Fibroblast of skin of scalp (primary cell): ENCODE data around the gene BCAP29.
"Not testable (repeated sequence)": the region's sequence is repeated elsewhere in the genome, so short reads cannot be mapped to it uniquely, and the experiment has no call there.

ENCODE experiments used
- DNase-seq: peaks from one replicate; pipeline ENCODE4 v3.0.0-alpha.2; 2013

Gene BCAP29

GRCh38 chr7:107627002-107627401 is 47.0 kb downstream of the BCAP29 start:
- no peak for DNase-seq

GRCh38 chr7:107628461-107629064 is 48.5 kb downstream of the BCAP29 start:
- DNase-seq = no peak

GRCh38 chr7:107630342-107630741 is 50.3 kb downstream of the BCAP29 start:
- no peak for DNase-seq

GRCh38 chr7:107631588-107632491 is 51.8 kb downstream of the BCAP29 start:
- DNase-seq = no peak

GRCh38 chr7:107632492-107632865 is 52.4 kb downstream of the BCAP29 start:
- DNase-seq = no peak

- DNase-seq = no peak
Measured at GRCh38 chr7:107638594-107638993, 58.5 kb downstream of the BCAP29 start.

GRCh38 chr7:107639070-107639469 is 59.0 kb downstream of the BCAP29 start:
- not testable (repeated sequence) for DNase-seq

- no peak for DNase-seq
Measured at GRCh38 chr7:107641676-107642075, 61.6 kb downstream of the BCAP29 start.

GRCh38 chr7:107642501-107642900 is 62.5 kb downstream of the BCAP29 start:
- DNase-seq = no peak

GRCh38 chr7:107643407-107643806 is 63.4 kb downstream of the BCAP29 start:
- peak; percentile 69 for DNase-seq

GRCh38 chr7:107643938-107644308 is 63.9 kb downstream of the BCAP29 start:
- no peak for DNase-seq

- no peak for DNase-seq
Measured at GRCh38 chr7:107644309-107644974, 64.4 kb downstream of the BCAP29 start.

- no peak for DNase-seq
Measured at GRCh38 chr7:107652642-107653041, 72.6 kb downstream of the BCAP29 start.

- DNase-seq = no peak
Measured at GRCh38 chr7:107658467-107658866, 78.4 kb downstream of the BCAP29 start.

GRCh38 chr7:107659666-107660065 is 79.6 kb downstream of the BCAP29 start:
- DNase-seq = peak; percentile 57

GRCh38 chr7:107660381-107661080 is 80.5 kb downstream of the BCAP29 start, which contains the start of gene SLC26A4:
Gene SLC26A4, plus strand, starts transcription at chr7:107660828. Its CDS starts 814 bp downstream, at chr7:107661642.
- no peak for DNase-seq

GRCh38 chr7:107661081-107661864 is 81.2 kb downstream of the BCAP29 start:
- peak; percentile 30 for DNase-seq

- DNase-seq = no peak
Measured at GRCh38 chr7:107661865-107662379, 81.9 kb downstream of the BCAP29 start.

GRCh38 chr7:107663196-107663595 is 83.2 kb downstream of the BCAP29 start:
- no peak for DNase-seq

GRCh38 chr7:107666790-107667189 is 86.7 kb downstream of the BCAP29 start:
- DNase-seq = no peak

- DNase-seq = no peak
Measured at GRCh38 chr7:107667341-107667740, 87.3 kb downstream of the BCAP29 start.

- no peak for DNase-seq
Measured at GRCh38 chr7:107668296-107668695, 88.2 kb downstream of the BCAP29 start.
